Astrocyte (in vitro differentiated cells and primary cell): ENCODE data around the gene ZBTB21. TPM values are rescaled to one million over a fixed set of nuclear protein-coding genes. Genes with fewer than 3 reads are reported as not detected.

Experiments
- DNase-seq: peaks from one replicate; pipeline ENCODE4 v3.0.0-alpha.2; 2010; ENCODE audit warnings: low read depth
- FAIRE-seq: peaks from 2 replicates; lab custom pipeline; 2011; peaks lifted over from hg19 to GRCh38; lab: Jason Lieb, UNC
- H2AFZ ChIP-seq: 2 replicates; pipeline ENCODE4 v1.6.0; 2012; ENCODE audit warnings: low read depth, low read length, inconsistent platforms
- H3K27ac ChIP-seq: 2 replicates; pipeline ENCODE4 v1.5.1; 2011; ENCODE audit warnings: low read depth, low read length, inconsistent platforms
- H3K27me3 ChIP-seq: 2 replicates; pipeline ENCODE4 v1.6.0; 2011; ENCODE audit warnings: low read length, inconsistent platforms; ENCODE audit not compliant: insufficient read depth
- H3K36me3 ChIP-seq: 2 replicates; pipeline ENCODE4 v1.5.1; 2011; ENCODE audit warnings: low read length, inconsistent platforms; ENCODE audit not compliant: insufficient read depth
- H3K4me1 ChIP-seq: 2 replicates; pipeline ENCODE4 v1.5.1; 2011; ENCODE audit warnings: low read length, inconsistent platforms; ENCODE audit not compliant: insufficient read depth
- H3K4me2 ChIP-seq: 2 replicates; pipeline ENCODE4 v1.6.0; 2012; ENCODE audit warnings: low read length, inconsistent platforms
- H3K4me3 ChIP-seq: 2 replicates; pipeline ENCODE4 v1.5.1; 2011; ENCODE audit warnings: low read depth, mild to moderate bottlenecking, low read length, inconsistent platforms; ENCODE audit not compliant: insufficient read depth
- H3K79me2 ChIP-seq: 2 replicates; pipeline ENCODE4 v1.6.0; 2012; ENCODE audit warnings: mild to moderate bottlenecking, low read length, inconsistent platforms; ENCODE audit not compliant: insufficient read depth
- H3K9ac ChIP-seq: 2 replicates; pipeline ENCODE4 v1.6.0; 2012; ENCODE audit warnings: mild to moderate bottlenecking, low read length, inconsistent platforms
- H3K9me3 ChIP-seq: 2 replicates; pipeline ENCODE4 v1.5.1; 2012; ENCODE audit warnings: low read depth, mild to moderate bottlenecking, low read length, inconsistent platforms; ENCODE audit not compliant: insufficient read depth
- H4K20me1 ChIP-seq: 2 replicates; pipeline ENCODE4 v1.6.0; 2012; ENCODE audit warnings: low read length, inconsistent platforms; ENCODE audit not compliant: insufficient read depth
- H3K27ac Mint-ChIP-seq: one replicate; pipeline ENCODE4 v1.8.0; 2021; ENCODE audit warnings: mild to moderate bottlenecking, mixed read lengths; ENCODE audit not compliant: unreplicated experiment
- H3K27me3 Mint-ChIP-seq: one replicate; pipeline ENCODE4 v1.8.0; 2021; ENCODE audit warnings: low read depth, mixed read lengths; ENCODE audit not compliant: unreplicated experiment
- H3K36me3 Mint-ChIP-seq: one replicate; pipeline ENCODE4 v1.8.0; 2021; ENCODE audit warnings: low read depth, mixed read lengths; ENCODE audit not compliant: unreplicated experiment
- H3K4me1 Mint-ChIP-seq: one replicate; pipeline ENCODE4 v1.8.0; 2021; ENCODE audit warnings: low read depth, mixed read lengths; ENCODE audit not compliant: unreplicated experiment
- H3K4me3 Mint-ChIP-seq: one replicate; pipeline ENCODE4 v1.8.0; 2021; ENCODE audit warnings: mild to moderate bottlenecking, moderate library complexity, mixed read lengths; ENCODE audit not compliant: unreplicated experiment
- H3K9me3 Mint-ChIP-seq: one replicate; pipeline ENCODE4 v1.8.0; 2021; ENCODE audit warnings: mild to moderate bottlenecking, mixed read lengths; ENCODE audit not compliant: unreplicated experiment
- EZH2 ChIP-seq: IDR thresholded peaks from 2 replicates; pipeline ENCODE4 v1.6.1; 2012; ENCODE audit warnings: mild to moderate bottlenecking, low read length, inconsistent platforms; ENCODE audit not compliant: insufficient read depth
- total RNA-seq: library from RNA; stranded (reverse); gene quantifications from 2 replicates; pipeline ENCODE4 v1.2.1, GENCODE V29; 2021
- TF ChIP-seq, protein P1 (sequence below): IDR thresholded peaks from 2 replicates; pipeline ENCODE4 v1.5.1; 2011; ENCODE audit warnings: low read depth, mild to moderate bottlenecking, inconsistent platforms, low read length, moderate library complexity; ENCODE audit not compliant: insufficient read depth

ZBTB21 gene
- total RNA-seq, 1 donor from 2014 or later = 20.5 TPM

DNA sequence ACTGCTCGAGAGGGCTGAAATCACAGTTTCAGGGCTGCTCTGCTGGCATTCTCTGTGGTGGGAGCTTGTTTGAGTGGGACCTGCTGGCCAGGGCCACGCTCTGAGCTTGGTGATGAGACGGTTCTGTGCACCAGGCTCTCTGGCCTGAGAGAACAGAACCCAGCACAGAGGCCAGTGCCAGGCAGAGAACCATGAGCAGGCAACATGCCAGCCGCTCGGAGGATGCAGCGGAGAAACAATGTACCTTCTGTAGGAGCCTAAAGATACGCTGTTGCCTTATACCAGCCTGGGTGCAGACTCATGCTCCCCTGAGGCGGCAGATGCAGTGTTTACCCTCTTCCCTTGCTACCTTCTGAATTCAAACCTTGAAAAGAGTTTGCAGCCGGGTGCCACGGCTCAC, 66.3 kb downstream of the ZBTB21 start:
- no peak for FAIRE-seq
- Histone ChIP-seq H3K27ac (no peak overlapping the region), H3K9me3 (no peaks in the 10 kb centered on the region), H3K4me1 (peaks cover 11% of the 10 kb centered on the region), H3K4me3 (no peak overlapping the region), H3K79me2 (peaks cover 37% of the 10 kb centered on the region), H3K4me2 (no peak overlapping the region), H3K36me3 (no peaks in the 10 kb centered on the region), H4K20me1 (peaks cover 32% of the 10 kb centered on the region), H2AFZ (no peak overlapping the region), H3K27me3 (no peaks in the 10 kb centered on the region), H3K9ac (no peak overlapping the region)
- no peaks in the 10 kb centered on the region for H3K9me3 Mint-ChIP-seq
- H3K4me3 Mint-ChIP-seq = no peak overlapping the region
- no peak overlapping the region for H3K27ac Mint-ChIP-seq
- H3K4me1 Mint-ChIP-seq = no peaks in the 10 kb centered on the region
- TF ChIP-seq EZH2 = no peak
- TF ChIP-seq, protein P1, sequence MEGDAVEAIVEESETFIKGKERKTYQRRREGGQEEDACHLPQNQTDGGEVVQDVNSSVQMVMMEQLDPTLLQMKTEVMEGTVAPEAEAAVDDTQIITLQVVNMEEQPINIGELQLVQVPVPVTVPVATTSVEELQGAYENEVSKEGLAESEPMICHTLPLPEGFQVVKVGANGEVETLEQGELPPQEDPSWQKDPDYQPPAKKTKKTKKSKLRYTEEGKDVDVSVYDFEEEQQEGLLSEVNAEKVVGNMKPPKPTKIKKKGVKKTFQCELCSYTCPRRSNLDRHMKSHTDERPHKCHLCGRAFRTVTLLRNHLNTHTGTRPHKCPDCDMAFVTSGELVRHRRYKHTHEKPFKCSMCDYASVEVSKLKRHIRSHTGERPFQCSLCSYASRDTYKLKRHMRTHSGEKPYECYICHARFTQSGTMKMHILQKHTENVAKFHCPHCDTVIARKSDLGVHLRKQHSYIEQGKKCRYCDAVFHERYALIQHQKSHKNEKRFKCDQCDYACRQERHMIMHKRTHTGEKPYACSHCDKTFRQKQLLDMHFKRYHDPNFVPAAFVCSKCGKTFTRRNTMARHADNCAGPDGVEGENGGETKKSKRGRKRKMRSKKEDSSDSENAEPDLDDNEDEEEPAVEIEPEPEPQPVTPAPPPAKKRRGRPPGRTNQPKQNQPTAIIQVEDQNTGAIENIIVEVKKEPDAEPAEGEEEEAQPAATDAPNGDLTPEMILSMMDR = no peak
- DNase-seq = no peak
- H3K27me3 Mint-ChIP-seq = no peaks in the 10 kb centered on the region
- peaks cover 4% of the 10 kb centered on the region for H3K36me3 Mint-ChIP-seq

DNA sequence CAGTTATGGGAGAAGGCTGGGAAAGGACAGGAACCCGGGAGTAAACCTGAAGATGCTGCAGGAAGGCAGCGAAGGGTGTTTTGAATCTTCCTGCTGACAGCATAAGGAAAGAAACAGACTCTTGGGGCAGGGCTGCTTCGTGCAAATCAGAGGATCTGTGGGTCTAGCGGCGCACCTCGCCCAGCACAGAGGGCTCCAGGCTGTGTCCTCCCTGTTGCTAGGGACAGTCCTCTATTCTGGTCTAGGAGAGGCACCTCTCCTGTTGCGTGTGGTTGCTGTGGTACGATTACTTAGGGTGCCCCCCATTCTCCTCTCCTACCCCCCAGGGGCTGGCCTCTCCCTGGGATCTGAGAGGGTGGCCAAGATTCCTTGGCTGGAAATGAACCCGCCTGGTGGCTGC, 67.7 kb downstream of the ZBTB21 start:
- Histone ChIP-seq H3K4me2 (no peak overlapping the region), H2AFZ (no peak overlapping the region), H4K20me1 (peaks cover 22% of the 10 kb centered on the region), H3K9me3 (no peaks in the 10 kb centered on the region), H3K9ac (no peak overlapping the region), H3K4me3 (no peak overlapping the region), H3K79me2 (peaks cover 27% of the 10 kb centered on the region), H3K27me3 (no peaks in the 10 kb centered on the region), H3K4me1 (no peaks in the 10 kb centered on the region), H3K27ac (no peak overlapping the region), H3K36me3 (no peaks in the 10 kb centered on the region)
- Mint-ChIP-seq H3K36me3 (peaks cover 4% of the 10 kb centered on the region), H3K27me3 (no peaks in the 10 kb centered on the region), H3K4me3 (no peak overlapping the region), H3K4me1 (no peaks in the 10 kb centered on the region), H3K9me3 (no peaks in the 10 kb centered on the region), H3K27ac (no peak overlapping the region)
- TF ChIP-seq, protein P1 = no peak
- no peak for TF ChIP-seq EZH2
- FAIRE-seq (no peak), DNase-seq (no peak)

DNA sequence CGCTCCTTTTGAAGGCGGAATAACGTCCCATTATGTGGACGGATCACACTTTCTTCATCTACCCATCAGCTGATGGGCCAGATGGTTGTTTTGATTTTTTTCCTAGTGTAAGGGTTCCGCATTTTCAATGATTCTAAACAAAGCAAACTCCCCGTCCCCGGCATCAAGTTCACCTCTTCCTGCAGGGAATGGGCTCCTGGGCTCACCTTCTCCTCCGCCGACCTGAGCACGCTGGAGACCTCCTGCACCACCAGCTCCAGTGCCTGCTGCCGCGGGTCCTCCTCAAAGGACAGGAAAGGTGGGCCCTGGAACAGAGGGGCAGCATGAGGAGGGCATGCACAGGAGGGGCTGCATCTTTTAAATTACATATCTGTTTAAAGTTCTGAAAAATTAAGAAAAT, 68.2 kb downstream of the ZBTB21 start:
- peaks cover 22% of the 10 kb centered on the region for H4K20me1 ChIP-seq

More for the DNA sequence above, 68.2 kb downstream of the ZBTB21 start:
- TF ChIP-seq, protein P1 = no peak
- TF ChIP-seq EZH2 = no peak
- Mint-ChIP-seq H3K27me3 (no peaks in the 10 kb centered on the region), H3K4me3 (no peak overlapping the region), H3K27ac (no peak overlapping the region), H3K4me1 (no peaks in the 10 kb centered on the region), H3K36me3 (peaks cover 4% of the 10 kb centered on the region), H3K9me3 (no peaks in the 10 kb centered on the region)
- H3K4me1 ChIP-seq = no peaks in the 10 kb centered on the region
- H3K36me3 ChIP-seq = no peaks in the 10 kb centered on the region
- H3K27me3 ChIP-seq = no peaks in the 10 kb centered on the region
- DNase-seq = no peak
- no peak overlapping the region for H3K27ac ChIP-seq
- no peak overlapping the region for H3K9ac ChIP-seq
- H3K9me3 ChIP-seq = no peaks in the 10 kb centered on the region
- peaks cover 27% of the 10 kb centered on the region for H3K79me2 ChIP-seq
- no peak overlapping the region for H2AFZ ChIP-seq
- H3K4me2 ChIP-seq = no peak overlapping the region
- no peak for FAIRE-seq
- H3K4me3 ChIP-seq = no peak overlapping the region
